Globus pallidus (tissue), 1 donor: ENCODE measurements around the gene EFHC1.

Experiments
- DNase-seq: peaks from one replicate; pipeline ENCODE4 v3.0.0-alpha.2; 2015; ENCODE audit warnings: low spot score

The EFHC1 gene

GRCh38 chr6:52555518-52556233 lies 135.5 kb downstream of the EFHC1 start:
- no peak for DNase-seq

DNA sequence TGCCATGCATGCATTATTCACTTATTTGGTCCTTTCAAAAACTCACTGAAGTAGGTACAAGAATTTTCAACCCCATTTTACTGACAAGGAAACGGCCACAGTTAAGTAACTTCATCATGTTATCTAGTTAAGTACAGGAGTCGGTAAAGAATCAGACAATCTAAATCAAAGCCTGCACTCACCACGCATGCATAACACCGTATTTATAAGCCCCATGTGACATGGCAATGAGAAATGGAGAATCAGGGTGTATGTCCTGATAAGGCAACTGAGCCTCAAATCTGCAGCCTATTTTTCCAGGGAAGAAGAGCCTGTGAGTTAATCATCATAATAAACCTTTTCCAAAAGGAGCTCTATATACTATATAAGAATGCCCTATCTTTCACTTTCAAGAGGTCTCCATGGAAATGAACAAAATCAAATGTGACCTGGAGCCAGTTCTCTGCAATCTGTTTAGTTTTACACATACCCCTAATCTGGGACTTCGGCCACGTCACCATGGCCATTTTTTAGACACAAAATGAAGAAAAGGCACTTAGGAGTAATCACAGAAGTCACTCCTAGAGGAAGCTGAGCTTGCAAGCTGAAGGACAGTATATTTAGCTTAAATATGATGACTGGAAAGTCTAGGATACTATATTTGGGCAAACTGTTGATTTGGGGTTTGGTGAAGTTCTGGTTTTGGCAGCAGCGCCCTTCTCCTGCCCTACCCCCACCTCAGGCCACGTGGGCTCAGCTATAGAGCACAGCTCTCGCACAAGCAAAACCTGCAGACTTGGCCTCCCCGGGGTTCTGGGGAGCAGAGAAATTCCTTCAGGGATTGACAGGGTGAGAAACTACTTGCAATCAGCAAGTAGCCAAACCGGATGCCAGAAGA lies 137.5 kb downstream of the EFHC1 start:
- DNase-seq: no peak

GRCh38 chr6:52558266-52559000 lies 138.3 kb downstream of the EFHC1 start:
- no peak for DNase-seq

DNA sequence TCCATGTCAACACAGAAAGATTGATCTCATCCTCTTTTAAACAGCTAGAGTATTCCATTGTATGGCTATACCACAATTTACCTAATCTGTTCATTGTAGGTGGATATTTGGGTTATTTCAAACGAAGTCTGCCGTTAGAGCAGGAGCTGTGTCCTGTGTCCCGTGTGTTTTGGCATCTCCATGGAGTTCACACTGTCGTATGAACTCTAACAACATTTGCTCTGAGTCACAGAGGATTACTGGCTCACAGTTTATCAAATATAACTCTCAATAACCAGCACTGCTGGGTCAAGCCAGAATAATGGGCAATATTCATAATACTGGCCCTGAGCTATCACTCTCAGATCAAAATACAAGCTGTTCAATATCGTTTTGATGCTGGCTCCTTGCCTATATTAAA lies 140.3 kb downstream of the EFHC1 start:
- no peak for DNase-seq

GRCh38 chr6:52562911-52563310 lies 142.8 kb downstream of the EFHC1 start:
- DNase-seq: no peak

DNA sequence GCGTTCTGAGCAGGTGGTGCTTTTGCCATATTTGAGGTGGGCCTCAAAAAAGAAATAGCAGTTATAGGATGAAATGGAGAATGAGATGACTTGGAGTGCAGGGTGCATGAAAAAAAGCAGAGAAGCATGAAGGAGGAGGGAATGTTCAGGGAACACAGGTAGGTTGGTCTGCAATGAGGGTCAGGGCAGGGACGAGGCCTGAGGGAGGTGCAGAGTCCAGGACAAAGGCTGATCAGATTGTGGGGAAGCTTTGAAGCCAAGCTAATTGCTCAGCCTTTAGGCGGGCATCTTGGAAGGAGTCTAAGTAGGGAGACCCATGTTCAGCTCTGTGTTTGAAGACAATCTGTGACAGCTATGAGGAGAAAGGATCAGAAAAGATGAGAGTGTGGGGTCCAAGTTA lies 144.7 kb downstream of the EFHC1 start:
- no peak for DNase-seq

DNA sequence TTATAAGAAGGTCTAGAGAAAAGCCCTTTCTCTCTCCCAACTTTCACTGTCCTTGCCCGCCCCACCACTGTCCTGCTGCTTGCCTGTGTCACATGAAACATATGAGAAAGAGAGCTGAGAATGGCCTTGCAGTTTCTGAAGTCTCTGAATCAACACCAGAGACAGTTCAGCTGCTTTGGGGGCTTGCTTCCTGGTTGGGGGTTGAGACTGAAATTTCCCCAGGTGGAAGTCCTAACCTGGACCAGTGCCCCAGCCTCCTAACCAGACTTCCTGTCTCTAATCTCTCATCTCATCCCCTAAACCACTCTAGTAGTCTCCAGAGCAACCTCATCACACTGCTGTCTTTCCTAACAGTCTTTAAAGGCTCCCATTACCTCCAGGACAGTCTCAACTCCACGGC lies 146.1 kb downstream of the EFHC1 start:
- DNase-seq: no peak

DNA sequence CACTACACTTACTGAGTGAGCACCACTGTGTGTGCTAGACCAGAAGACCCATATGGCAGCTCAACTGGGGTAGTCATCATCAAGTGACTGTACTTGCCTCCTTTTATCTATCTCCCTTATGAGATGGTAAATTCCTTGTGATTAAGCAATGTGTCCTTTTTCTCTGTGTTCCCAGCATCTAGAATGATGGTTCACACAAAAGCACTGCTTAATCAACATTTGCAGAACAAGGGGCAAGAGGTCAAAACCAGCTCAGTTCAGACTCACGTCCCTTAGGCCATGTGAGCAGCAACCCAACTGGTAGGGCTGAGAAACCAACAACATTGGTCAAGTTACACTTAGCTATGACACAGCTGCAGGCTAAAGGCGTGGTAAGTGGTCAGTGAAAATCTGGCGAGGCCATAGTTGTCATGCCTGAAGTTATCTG lies 146.7 kb downstream of the EFHC1 start:
- DNase-seq: no peak

DNA sequence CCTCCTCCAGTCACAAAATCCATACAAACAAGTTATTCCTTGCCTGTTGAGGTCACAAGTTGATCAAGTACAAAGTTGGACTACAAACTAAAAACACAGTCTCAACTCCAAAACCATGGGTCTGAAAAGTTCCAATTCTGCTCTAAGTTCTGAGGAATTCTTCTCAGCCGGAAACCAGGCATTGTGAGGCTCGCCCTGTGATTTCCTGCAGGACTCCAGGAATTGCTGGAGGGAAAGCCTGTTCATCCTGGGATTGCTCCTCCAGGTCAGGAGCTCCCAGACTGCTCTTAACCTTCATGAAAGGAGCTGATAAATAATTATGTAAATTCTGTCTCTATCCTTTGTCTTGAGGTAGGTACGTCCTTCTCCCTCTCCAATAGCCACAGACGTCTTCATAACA lies 148.2 kb downstream of the EFHC1 start:
- no peak for DNase-seq

- no peak for DNase-seq
Measured at GRCh38 chr6:52570291-52570700, 150.2 kb downstream of the EFHC1 start.

DNA sequence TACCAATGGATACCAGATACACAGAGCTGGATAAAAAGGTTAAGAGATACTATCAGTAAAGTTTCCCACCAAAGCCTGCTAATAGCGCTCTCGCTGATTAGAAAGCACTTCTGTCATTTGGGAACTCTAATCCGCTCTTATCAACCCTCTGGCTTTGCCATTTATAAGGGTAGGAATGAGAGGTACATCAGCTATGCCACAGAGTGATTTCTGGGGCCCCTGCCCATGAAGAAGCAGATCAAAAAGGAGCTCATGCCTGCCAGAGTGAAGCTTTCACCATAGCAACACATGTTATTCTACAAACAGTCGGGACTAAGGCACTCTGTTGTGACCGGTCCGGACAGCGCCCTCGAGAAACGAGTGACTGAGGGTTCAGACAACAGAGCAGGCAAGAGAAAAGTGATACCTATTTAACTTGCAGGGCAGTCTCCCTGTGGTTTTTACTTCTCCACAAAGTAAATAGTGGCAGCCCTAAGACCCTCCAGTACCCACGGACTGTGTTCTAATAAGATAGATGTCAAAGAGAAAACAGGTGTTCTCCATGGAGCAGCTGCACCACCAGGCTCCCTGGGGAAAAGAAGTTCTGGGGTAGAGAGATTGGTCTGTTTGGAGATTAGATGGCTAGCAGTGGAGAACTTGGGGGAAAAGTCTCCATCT lies 151.1 kb downstream of the EFHC1 start:
- no peak for DNase-seq

DNA sequence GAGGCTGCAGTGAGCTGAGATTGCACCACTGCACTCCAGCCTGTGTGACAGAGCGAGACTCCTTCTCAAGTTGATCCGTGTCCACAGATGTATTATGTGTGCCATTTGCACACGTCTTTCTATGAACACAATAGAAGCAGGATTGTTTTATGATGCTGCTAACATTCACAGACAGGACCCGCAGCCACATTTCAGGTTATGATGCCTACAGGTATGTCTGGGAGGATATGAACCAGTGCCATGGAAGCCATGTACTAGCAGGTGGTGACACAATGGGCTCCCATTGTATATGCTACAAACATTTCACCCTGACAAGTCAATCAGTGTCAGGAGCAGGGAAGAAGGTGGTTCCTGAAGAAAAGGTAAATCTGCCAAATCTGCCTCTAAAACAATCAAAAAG lies 152.4 kb downstream of the EFHC1 start:
- no peak for DNase-seq

DNA sequence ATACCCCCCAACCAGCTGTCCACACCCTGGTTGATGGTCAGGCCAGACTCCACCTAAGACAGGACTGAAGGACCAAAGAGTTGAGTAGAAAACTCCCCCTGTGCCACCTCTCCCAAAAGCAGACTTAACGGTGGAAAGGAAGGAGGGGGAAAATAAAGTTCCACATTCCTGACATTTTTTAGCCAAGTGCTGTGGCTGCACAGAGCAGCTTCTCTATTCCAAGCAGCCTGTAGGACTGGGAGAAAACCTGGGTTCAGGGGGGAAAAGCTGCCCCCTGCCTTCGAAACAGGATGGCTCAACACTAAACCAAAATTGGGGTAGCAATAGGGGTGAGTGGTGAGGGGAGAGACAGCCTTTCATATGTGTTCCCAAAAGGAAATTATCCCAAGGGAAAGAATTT lies 153.2 kb downstream of the EFHC1 start:
- DNase-seq: no peak
